Measurements from ENCODE around the gene RRP15.
A peak's percentile ranks its signal among the peaks of the same experiment; 100 is the strongest.

The RRP15 gene

DNA sequence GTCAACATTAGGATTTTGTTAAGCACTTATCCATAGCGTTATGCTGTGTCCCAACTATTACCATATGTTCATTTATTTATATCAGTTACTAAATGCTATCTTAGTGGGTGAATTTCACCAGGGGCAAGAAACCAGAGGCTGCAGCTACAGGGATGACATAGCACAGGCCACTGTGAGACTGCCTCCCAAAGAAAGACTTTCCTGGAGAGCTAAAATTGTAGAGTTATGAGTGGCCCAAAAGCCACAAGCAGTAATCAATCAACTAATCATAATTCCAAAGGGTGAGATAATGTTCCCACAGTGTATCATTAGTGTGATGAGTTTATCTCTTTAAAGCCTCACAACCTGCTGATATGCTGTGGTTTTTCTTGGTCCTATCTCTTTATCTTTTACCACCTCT, 56.2 kb downstream of the RRP15 start:
- DNase-seq (ENCODE audit: low spot score), result no peak

GRCh38 chr1:218342091-218342490, 57.0 kb downstream of the RRP15 start:
- DNase-seq (ENCODE audit: low spot score), result no peak

GRCh38 chr1:218344814-218345672, 60.0 kb downstream of the RRP15 start, which contains the start of gene TGFB2:
Gene TGFB2 (plus strand): TSS chr1:218345336. CDS start chr1:218346702, 1,366 bp downstream.
- DNase-seq (ENCODE audit: low spot score), result peak; percentile 60

DNA sequence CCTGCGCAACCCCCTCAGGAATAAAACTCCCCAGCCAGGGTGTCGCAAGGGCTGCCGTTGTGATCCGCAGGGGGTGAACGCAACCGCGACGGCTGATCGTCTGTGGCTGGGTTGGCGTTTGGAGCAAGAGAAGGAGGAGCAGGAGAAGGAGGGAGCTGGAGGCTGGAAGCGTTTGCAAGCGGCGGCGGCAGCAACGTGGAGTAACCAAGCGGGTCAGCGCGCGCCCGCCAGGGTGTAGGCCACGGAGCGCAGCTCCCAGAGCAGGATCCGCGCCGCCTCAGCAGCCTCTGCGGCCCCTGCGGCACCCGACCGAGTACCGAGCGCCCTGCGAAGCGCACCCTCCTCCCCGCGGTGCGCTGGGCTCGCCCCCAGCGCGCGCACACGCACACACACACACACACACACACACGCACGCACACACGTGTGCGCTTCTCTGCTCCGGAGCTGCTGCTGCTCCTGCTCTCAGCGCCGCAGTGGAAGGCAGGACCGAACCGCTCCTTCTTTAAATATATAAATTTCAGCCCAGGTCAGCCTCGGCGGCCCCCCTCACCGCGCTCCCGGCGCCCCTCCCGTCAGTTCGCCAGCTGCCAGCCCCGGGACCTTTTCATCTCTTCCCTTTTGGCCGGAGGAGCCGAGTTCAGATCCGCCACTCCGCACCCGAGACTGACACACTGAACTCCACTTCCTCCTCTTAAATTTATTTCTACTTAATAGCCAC, 60.7 kb downstream of the RRP15 start:
- peak; percentile 60 for DNase-seq (ENCODE audit: low spot score)

DNA sequence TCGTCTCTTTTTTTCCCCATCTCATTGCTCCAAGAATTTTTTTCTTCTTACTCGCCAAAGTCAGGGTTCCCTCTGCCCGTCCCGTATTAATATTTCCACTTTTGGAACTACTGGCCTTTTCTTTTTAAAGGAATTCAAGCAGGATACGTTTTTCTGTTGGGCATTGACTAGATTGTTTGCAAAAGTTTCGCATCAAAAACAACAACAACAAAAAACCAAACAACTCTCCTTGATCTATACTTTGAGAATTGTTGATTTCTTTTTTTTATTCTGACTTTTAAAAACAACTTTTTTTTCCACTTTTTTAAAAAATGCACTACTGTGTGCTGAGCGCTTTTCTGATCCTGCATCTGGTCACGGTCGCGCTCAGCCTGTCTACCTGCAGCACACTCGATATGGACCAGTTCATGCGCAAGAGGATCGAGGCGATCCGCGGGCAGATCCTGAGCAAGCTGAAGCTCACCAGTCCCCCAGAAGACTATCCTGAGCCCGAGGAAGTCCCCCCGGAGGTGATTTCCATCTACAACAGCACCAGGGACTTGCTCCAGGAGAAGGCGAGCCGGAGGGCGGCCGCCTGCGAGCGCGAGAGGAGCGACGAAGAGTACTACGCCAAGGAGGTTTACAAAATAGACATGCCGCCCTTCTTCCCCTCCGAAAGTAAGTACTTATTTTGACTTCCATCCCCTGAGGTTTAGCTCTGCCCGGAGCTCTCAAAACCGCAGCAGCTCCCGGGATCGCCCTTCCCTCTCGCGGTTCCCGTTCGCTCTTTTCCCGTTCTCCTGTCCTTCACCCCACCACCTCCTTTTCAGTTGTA, 61.5 kb downstream of the RRP15 start:
- no peak for DNase-seq (ENCODE audit: low spot score)

DNA sequence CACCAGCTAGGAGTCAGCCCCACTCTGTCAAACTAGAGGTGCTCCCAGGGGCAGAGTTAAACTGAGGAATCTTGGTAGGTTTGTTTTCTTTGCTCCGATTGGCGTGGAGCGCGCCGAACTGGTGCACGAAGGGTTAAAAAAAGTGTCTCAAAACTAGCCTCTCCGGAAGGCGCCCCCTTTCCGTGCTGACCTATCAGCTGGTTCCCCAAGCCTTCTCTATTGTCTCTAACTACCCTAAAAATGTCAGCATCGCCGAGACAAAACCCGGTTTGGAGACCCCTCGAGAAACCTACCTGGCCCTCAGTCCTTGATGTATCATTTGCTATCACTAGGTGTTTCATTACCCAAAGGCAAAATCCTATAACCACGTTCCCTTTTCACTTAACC, 62.2 kb downstream of the RRP15 start:
- DNase-seq (ENCODE audit: low spot score), result peak; percentile 28

DNA sequence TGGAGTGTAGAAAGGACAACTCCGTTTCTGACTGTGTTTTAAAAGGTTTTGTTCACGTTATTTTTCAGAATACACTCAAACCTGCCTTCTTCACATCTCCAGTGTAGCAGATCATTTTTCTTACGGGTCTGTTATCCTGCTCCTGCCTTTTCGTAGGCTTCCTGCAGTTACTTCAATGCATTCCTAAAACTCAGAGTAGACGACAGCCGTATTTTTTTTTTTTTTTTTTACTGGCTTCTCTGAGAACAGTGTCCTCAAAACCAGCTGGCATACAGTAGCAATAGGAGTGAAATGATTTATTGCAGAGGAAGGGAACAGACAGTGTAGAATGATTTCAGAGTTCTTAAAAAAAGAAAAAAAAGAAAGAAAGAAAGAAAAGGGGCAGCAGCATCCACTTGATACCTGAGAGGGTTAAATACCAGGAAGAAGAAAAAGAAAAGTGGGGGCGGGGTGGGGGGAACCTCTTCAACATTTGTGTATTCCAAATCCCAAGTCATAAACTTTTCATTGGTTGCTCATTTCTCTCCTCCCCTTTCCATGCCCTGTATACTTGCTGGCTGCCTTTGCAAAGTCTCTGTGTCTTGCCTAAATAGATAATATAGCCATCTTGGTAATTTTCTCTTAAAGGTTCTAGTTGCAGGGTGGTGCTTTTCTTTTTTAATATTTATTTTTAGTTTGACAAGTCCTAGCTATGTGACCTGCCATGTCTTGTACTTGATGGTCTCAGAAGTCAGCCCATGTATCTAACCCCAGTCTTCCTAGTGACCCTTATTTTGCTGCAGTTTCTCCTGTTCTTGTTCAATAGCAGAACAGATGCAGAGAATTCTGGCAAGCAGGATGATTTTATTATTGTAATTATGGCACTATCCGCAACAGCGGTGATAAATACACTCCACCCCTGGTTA, 62.9 kb downstream of the RRP15 start:
- DNase-seq (ENCODE audit: low spot score), result peak; percentile 34

DNA sequence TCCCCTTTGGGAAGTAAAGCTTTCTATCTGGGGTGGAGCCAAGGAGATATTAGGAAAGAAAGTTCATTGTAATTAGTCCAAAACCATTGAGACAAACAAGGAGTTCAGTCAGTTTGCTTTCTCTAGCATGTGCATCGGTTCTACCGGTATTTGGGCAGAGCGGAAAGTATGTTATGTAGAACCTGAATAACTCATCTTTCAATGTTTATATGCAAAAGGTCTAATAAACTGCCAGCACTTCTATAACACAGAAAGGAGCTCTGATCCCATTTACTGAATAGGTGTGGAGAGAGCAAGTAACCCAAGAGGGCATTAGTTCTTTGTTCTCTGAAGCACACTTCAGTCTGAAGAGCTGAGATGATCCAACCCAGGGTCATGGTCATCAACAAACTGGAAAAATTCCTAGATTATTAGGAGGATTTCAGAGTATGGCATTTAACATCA, 63.6 kb downstream of the RRP15 start:
- no peak for DNase-seq (ENCODE audit: low spot score)

GRCh38 chr1:218349348-218350034, 64.4 kb downstream of the RRP15 start:
- no peak for DNase-seq (ENCODE audit: low spot score)

GRCh38 chr1:218350035-218350525, 65.0 kb downstream of the RRP15 start:
- no peak for DNase-seq (ENCODE audit: low spot score)

- no peak for DNase-seq (ENCODE audit: low spot score)
Observed at GRCh38 chr1:218350801-218351266, 65.7 kb downstream of the RRP15 start.

- peak; percentile 44 for DNase-seq (ENCODE audit: low spot score)
Observed at GRCh38 chr1:218351391-218352074, 66.4 kb downstream of the RRP15 start.

GRCh38 chr1:218352075-218352438, 67.0 kb downstream of the RRP15 start:
- no peak for DNase-seq (ENCODE audit: low spot score)

- DNase-seq (ENCODE audit: low spot score), result no peak
Observed at GRCh38 chr1:218353656-218354055, 68.6 kb downstream of the RRP15 start.

DNA sequence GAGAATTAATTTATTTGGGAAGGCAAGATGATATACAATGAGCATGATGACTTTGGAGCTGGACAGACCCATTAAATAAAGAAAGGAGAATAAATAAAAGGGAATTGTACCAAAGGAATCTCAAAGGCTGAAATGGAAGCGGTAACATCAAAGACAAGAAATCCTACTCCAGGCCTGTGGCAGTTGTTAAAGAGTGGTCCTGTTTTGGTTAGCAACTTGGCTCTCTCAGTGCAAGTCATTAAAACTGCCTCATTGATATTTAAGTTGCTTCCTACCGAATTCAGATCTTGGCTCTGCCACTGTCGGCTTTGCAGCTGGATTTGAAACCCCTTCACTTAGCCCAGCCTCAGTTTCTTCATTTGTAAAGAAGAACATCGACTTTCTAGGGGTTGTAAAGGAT, 70.2 kb downstream of the RRP15 start:
- no peak for DNase-seq (ENCODE audit: low spot score)

- no peak for DNase-seq (ENCODE audit: low spot score)
Observed at GRCh38 chr1:218357211-218357892, 72.3 kb downstream of the RRP15 start.

GRCh38 chr1:218357893-218358232, 72.8 kb downstream of the RRP15 start:
- no peak for DNase-seq (ENCODE audit: low spot score)

GRCh38 chr1:218361298-218362065, 76.4 kb downstream of the RRP15 start:
- DNase-seq (ENCODE audit: low spot score), result no peak

All from HuH-7 (cell line).